Nucleus accumbens (tissue), 56 donors: ENCODE results near the gene SAMD4A.

ENCODE experiments used
- DNase-seq, 56 donors: peaks; one replicate each; lab custom pipeline; 2025; lab: John Stamatoyannopoulos, UW

SAMD4A gene

GRCh38 chr14:54716862-54717261, 149.9 kb downstream of the SAMD4A start:
- DNase-seq = no peak

DNA sequence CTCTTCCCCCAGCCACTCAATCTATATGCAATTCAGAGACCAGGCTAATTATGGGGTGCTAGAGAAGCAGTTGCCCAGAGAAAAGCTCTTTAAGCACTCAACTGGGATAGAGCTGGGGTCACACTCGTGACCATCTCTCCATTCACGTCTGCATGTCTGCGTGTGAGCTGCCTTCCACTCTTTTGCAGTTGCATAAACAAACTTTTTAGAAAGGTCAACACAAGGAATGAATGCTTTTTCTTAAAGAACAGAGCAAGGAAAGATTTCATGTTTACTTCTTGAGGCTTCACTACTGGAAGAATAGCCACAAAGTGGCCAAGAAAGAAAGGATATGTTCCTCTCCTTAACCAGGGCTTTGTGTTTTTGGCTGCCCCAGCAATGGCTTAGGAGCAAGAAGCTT, 151.1 kb downstream of the SAMD4A start:
- DNase-seq = no peak

GRCh38 chr14:54719406-54719805, 152.5 kb downstream of the SAMD4A start:
- DNase-seq = no peak

DNA sequence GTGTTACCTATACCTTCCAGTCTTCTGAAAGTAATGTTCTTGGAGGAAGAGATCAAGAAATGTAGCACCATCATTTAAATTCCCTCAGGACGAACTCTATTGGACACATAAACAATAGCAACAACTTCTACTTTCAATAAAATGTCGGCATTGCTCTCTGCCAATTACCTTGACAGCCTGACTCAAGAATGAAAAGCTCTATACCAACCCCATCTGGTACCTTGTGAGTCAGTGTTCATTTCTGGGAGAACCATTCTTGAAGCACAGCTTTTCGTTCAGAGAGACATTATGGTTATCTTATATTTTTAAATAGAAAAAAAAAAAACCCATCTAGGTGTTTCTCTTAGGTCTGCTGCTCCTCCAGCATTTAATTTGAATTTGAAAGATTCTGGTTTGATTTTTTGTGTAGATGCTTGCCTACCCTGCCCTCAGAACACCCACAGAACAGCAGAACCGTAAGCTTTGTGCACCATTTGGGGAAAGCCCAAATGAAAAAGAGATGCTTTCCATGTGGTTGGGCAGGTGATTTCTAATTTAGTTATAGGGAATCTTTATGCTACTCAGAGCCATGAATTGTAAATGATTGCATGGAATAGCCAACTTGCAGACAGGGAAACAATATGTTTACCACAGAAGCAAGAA, 156.0 kb downstream of the SAMD4A start:
- DNase-seq = no peak

GRCh38 chr14:54724123-54724522, 157.2 kb downstream of the SAMD4A start:
- DNase-seq = no peak

DNA sequence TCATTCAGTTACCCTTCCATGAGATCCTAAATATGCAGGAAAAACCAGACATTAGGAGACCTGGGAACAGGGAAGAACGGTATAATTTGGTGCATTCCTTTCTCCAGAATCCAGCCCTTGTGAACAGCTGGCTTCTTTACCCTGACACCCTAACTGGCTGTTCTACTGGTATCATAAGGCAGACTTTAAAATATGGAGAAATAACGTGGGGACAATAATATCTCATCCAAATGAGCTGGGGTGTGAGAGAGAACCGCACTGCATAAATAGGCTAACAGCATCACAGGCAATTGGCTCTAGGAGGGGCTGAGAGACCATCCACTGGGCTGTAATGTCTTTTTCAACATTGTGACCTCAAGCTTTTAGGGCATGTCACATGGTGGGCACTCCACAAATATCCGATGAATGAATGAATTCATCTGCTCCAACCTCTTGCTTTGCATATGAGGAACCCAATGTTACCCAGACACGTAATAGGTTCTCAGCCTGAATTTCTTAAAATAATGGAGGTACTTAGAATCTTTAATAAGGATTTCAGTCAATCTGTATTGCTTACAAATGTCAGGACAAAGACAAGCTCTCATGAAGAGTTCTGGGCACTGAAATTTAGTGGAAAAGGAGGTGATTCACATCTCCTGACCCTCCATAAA, 157.9 kb downstream of the SAMD4A start:
- no peak for DNase-seq

DNA sequence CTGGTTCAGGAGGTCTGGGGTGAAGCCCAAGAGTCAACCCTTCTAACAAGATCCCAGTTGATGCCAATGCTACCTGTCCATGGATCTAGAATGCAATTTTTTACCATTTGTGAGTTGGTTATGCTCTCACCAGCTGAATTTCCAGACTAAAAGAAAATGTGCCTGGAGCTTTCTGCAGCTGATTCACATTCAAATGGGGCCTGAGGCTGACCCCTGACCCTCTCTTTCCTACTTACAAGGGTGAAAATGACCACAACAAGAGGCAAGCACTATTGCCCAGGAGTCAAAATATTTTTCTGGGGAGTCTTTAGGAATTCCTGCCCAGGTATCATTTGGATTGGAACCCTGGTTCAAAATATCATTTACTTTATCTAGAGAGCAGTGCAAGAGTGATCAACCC, 159.1 kb downstream of the SAMD4A start:
- no peak for DNase-seq

- DNase-seq = peak in 1 of 56 donors; percentile 28
These were observed 161.0 kb downstream of the SAMD4A start for GRCh38 chr14:54727929-54728328.

DNA sequence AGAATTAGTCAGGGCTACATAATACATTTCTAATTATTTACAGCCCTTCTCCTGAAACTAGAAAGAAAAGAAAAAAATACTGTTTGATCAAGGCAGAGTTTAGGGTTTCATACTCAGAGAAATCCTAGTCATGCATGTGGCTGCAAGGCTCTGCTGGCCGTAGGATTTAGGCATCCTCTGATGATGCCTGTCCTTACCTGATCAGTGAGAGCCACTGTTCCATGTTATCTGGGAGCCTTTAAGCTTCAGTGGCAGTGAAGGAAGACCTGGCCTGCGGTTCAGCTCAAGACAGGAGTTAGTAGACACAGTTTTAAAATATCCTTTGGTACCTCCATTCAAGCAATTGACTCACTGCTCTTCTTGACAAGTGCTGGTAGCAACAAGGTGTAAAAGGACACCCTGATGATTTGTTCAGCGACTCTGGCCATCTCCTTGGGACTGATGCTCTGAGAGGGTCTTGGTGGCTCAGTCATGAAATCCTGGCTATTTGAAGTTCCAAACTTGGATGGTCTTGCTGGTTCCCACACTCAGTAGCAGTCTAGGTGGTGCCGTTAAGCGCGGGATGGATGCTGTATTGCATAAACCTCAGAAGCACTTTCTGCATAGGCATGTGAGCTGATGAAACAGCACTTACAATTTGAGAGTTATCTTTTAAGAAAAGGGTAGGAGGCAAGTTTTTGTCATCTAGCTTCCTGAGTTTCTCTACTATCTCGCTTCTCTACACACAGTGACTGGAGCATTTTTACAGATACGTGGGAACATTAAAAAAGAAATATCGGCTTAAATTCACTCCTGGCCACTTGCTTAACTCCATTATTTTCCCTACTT, 162.0 kb downstream of the SAMD4A start:
- DNase-seq = no peak

GRCh38 chr14:54730156-54730961, 163.4 kb downstream of the SAMD4A start:
- peak in 1 of 56 donors; percentile 5 for DNase-seq

- no peak for DNase-seq
These were observed 168.0 kb downstream of the SAMD4A start for GRCh38 chr14:54734966-54735365.

- DNase-seq = peak in 4 of 56 donors; percentile 4 to 18 (median 12)
These were observed 168.5 kb downstream of the SAMD4A start for GRCh38 chr14:54735424-54735823.

DNA sequence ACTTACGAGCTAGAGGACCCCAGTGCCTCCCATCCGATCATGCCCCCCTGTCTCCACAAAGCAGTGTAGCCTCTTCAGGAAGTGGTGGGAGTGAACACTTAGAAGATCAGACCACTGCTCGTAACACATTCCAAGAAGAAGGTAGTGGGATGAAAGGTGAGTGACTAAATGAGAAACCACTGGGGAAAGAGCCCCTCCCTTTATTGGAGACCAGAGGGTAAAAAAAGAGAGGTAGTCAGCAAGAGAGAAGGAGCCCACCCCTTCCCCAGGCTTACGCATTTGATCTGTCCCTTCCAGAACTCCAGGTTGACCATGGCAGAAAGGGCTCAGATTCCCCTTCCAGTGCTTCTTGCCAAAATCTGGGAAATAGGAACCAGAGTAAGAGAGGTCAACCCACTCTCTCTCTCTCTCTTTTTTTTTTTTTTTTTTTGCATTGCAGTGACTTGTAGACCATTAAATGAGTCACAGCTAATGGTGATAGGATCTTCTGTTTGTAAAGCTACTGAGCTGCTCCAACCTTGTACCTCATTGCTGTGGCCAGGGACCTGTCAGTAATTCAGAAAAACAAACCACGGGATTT, 170.3 kb downstream of the SAMD4A start:
- no peak for DNase-seq

DNA sequence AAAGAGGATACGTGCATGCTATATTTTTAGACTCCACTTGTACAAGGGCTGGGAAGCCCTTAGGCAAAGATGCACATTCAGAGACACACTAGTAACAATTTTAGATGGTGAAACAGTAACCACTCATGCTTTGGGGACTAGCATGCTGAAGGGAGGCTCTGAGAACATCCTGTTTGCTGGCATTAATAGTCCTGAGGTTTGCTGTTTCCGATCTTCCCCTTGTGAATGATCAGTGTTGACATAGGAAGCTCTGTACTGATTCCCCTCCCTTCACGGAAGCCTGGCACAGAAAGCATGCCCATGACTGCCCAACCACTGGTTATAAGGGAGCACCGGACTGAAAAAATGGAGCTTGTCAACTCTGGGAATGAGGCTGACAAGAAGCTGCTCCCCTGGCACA, 171.1 kb downstream of the SAMD4A start:
- DNase-seq = peak in 2 of 56 donors; percentile 6 to 20

- no peak for DNase-seq
These were observed 172.6 kb downstream of the SAMD4A start for GRCh38 chr14:54739514-54739913.

GRCh38 chr14:54742492-54743350, 175.8 kb downstream of the SAMD4A start:
- DNase-seq = no peak

GRCh38 chr14:54743382-54743781, 176.5 kb downstream of the SAMD4A start:
- DNase-seq = no peak

- DNase-seq = no peak
These were observed 179.1 kb downstream of the SAMD4A start for GRCh38 chr14:54746019-54746418.

GRCh38 chr14:54747616-54748015, 180.7 kb downstream of the SAMD4A start:
- DNase-seq = no peak
